ENCODE data around the gene PRKAG1.
A peak's percentile ranks its signal among the peaks of the same experiment; 100 is the strongest.

PRKAG1 gene

DNA sequence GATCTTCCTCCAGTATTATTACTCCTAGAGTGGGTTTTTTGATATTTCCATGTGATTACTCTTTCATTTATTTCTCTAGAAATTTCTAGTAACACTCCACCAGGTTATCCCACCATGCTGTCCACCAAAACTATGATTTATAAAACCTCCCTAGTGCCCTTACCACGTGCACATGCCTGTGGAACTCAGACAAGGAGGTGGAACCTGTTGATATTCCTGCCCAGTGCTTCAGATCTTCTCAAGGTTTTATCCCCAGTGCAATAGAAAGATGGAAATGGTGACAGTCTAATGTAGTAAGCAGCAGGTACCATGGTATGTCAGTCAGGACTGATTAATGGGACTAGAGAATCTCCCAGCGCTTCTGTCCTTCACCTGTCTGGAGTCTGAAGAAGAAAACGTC lies 57.7 kb downstream of the PRKAG1 start:
- no peak for DNase-seq

DNA sequence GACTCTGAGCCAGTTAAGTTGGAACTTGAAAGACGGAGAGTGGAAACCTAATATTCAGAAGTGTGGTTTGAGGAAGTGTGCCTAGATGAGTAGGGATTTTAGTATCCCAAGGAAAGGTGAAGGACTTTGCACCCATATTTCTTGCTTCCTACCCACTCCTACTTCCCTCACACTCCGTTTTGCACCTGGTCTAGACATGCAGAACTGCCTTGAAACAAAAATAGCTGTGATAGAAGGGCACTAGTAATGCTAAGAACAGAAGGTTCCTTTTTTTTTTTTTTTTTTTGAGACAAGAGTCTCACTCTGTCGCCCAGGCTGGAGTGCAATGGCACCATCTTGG lies 60.6 kb downstream of the PRKAG1 start:
- no peak for DNase-seq

DNA sequence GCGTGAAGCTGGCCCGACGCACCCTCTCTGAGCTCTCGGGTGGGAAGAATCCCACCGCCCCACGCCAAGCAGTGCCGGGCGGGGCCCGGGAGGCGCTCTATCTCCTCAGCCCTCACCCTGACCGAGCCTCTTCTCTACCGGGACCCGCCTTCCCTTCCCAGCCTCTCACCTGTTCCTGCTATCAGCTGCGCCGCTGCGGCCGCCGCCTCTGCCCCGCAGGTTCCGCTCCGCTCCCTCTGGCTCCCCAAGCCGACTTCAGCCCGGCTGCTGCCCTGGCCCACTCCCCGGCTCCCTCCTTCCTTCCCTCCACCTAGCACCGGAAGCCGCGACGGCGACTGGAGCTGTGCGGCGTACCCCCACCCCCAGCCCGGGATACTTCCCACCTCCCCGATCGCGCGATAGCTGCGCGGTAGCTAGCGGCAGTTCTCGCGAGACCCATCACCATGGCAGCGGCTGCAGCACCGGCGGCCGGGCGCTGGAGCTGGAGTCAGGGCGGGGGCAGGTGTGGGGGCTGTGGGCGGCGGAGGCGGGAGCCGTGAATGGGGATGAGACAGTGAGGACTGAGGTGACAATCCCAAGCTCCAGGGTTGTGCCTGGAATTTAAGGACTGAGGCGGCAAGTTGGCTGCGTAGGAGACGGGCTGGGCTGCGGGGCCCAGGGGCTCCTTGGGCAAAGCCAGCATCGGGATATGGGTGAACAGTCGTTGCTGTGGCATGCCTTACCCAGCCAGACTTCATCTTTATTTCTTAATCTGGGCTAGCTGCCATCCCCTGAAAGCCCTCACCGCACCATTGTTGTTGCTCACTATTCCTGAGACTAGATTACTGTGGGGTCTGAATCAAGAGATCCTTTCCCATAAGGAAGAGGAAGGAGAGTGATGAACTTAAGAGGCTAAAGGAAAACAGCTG lies 61.2 kb downstream of the PRKAG1 start, which contains the start of gene ARF3:
ARF3 (minus strand) TSS at position 347 of the 908 bp plus-strand sequence. CDS start 16,392 bp downstream, outside the sequence.
- peak; percentile 90 for DNase-seq

DNA sequence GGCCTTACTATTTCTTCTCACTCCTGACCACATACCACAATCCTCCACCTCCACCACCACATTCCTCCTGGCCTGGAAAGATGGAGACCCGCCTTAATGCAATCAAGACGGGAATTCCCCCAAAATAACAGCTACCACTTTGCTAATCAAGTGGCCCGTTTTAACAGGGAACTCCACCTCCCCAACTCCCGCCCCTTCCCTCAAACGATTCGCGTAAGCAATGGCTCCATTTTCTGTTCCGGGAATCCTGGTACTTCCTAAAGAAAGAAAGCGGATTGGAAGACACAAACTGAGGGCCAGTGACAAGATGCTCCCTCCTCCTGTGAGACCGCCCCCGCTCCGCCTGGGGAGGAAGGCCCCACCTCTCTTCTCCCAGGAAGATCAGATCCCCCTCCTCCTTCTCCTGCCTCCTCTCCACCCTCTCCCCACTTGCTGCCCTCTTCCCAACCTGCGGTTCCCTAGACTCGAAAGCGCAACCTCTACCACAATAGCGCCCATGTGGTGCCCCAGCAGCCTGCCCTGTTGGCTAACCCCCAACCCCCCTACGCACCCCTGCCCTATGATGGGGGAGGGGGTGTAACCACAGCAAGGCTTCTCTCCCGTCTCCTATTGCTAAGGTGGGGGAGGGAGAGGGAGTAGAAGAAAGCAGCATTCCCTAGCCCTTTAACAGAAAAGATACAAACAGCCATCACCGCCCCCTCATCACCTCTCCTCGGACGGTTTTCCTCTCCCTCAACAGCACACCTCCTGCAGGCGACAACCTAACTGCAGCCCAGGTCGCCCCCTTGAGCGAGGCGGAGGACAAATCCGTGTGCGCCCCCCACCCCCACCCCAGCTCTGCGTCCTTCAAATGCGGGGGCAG lies 62.1 kb downstream of the PRKAG1 start:
- DNase-seq: peak; percentile 76

DNA sequence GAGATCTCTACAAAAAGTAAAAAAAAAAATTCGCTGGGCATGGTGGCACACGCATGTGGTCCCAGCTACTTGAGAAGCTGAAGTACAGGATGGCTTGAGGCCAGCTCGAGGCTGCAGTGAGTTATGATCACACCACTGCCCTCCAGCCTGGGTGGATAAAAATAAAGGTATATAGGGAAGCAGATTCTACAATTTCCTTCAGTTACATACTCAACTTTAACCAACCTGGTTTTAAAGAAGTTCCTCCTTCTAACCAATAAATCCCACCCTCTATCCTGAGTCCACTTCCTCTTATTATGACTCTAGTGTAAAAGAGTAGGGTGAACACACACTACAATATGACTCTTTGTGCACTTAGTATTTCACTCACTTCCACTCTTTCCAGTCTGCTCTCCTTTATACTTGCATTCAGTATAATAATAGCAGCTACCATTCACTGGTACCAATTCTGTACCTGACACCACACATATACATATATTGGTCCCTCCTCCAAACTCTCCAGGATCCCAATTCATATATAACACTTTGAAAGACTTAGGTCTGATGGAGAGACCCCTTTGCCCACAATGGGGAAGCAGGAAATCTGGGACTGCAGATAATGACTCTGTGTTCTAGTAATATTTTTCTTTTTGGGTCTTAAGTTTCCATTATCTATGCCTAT lies 63.6 kb downstream of the PRKAG1 start:
- DNase-seq: no peak

DNA sequence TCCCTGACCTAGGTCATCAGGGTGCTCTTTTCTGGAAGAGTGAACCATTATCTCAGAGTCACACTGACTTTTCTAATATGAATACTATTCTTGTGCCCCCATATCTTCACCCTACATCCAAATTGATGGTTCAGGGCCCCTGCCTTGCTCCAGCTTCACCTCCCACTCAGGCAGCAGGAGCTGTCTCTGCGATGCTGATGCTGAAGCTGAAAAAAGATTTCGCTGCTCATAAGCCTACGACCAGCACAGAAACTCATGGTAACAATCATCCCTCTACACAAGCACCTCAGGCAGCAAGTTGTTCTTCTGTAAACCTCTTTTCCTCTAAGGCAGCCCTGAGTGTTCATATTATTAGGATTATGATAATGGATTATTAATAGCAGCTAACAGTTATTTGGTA lies 64.5 kb downstream of the PRKAG1 start:
- no peak for DNase-seq

DNA sequence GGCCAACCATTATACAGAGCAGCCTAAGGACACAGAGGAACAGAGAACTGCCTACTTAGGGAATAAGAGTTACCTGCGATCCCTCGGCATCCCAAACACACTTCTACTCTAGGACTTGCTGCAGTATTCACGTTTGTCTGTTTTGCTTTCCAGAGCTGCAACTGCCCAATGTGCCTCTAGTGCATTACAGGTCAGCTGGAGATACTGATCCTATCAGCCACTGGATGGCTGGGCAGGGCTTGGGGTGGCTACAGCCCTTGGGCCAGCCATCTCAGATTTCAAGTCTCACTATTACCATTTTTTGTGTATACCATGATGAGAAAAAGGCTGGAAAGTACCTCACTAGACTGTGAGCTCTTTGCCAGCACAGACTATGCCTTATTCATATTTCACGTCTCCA lies 65.9 kb downstream of the PRKAG1 start:
- no peak for DNase-seq

Measured in NCI-H526 treated with DMSO at 0.1 percent for 48 hours (cell line).